Neural cell (in vitro differentiated cells): ENCODE results near the gene IL3. TPM values are rescaled to one million over a fixed set of nuclear protein-coding genes. Genes with fewer than 3 reads are reported as not detected.

Experiments
- H2AFZ ChIP-seq: fragments of 200-600, 300-800 bp; sonication (generic), shearing (Covaris generic); 2 replicates; pipeline ENCODE4 v1.6.0; 2014; ENCODE audit warnings: low read depth, mild to moderate bottlenecking, antibody characterized with exemption, low read length, moderate library complexity
- H3F3A ChIP-seq: fragments of 200-600 bp; shearing (Covaris generic); 2 replicates; pipeline ENCODE4 v1.6.1; 2016; ENCODE audit warnings: mild to moderate bottlenecking, moderate library complexity, mixed read lengths, antibody characterized with exemption, low read length; ENCODE audit not compliant: insufficient read depth, poor library complexity, severe bottlenecking
- H3K27ac ChIP-seq: fragments of 200-600, 300-800 bp; sonication (generic), shearing (Covaris generic); 2 replicates; pipeline ENCODE4 v1.5.1; 2014; ENCODE audit warnings: mild to moderate bottlenecking, low read length, moderate library complexity
- H3K27me3 ChIP-seq: fragments of 300-800, 200-600 bp; sonication (generic), shearing (Covaris generic); 2 replicates; pipeline ENCODE4 v1.6.0; 2014; ENCODE audit warnings: mild to moderate bottlenecking, low read depth, low read length, moderate library complexity; ENCODE audit not compliant: insufficient read depth
- H3K36me3 ChIP-seq: fragments of 300-800, 200-600 bp; sonication (generic), shearing (Covaris generic); 2 replicates; pipeline ENCODE4 v1.5.1; 2014; ENCODE audit warnings: mild to moderate bottlenecking, antibody characterized with exemption, low read length, moderate library complexity; ENCODE audit not compliant: insufficient read depth
- H3K4me2 ChIP-seq: fragments of 300-800, 200-600 bp; sonication (generic), shearing (Covaris generic); 2 replicates; pipeline ENCODE4 v1.6.0; 2014; ENCODE audit warnings: mild to moderate bottlenecking, low read length
- H3K4me3 ChIP-seq: fragments of 300-800, 200-600 bp; sonication (generic), shearing (Covaris generic); 2 replicates; pipeline ENCODE4 v1.5.1; 2014; ENCODE audit warnings: mild to moderate bottlenecking, low read length, moderate library complexity
- H3K79me2 ChIP-seq: fragments of 200-600 bp; shearing (Covaris generic); replicated peaks from 2 replicates; pipeline ENCODE4 v1.6.0; 2014; ENCODE audit warnings: mild to moderate bottlenecking, low read length, moderate library complexity; ENCODE audit not compliant: insufficient read depth
- H3K9ac ChIP-seq: fragments of 300-800, 200-600 bp; sonication (generic), shearing (Covaris generic); 2 replicates; pipeline ENCODE4 v1.6.1; 2016; ENCODE audit warnings: mild to moderate bottlenecking, low read length, mixed read lengths
- H3K9me2 ChIP-seq: fragments of 200-600 bp; shearing (Covaris generic); 2 replicates; pipeline ENCODE4 v1.6.1; 2016; ENCODE audit warnings: mild to moderate bottlenecking, low read length, mixed read lengths; ENCODE audit not compliant: insufficient read depth
- H3K9me3 ChIP-seq: fragments of 200-600, 300-800 bp; sonication (generic), shearing (Covaris generic); 2 replicates; pipeline ENCODE4 v1.6.1; 2016; ENCODE audit warnings: mild to moderate bottlenecking, mixed run types, low read length, moderate library complexity, mixed read lengths
- H4K20me1 ChIP-seq: fragments of 200-600 bp; shearing (Covaris generic); 2 replicates; pipeline ENCODE4 v1.6.1; 2016; ENCODE audit warnings: mild to moderate bottlenecking, mixed run types; ENCODE audit not compliant: insufficient read depth
- CTCF ChIP-seq: fragments of 450-650 bp; IDR thresholded peaks from 2 replicates; pipeline ENCODE4 v1.5.1; 2014; ENCODE audit warnings: antibody characterized with exemption, mild to moderate bottlenecking, moderate library complexity; ENCODE audit not compliant: poor library complexity, severe bottlenecking
- EP300 ChIP-seq: fragments of 450-650 bp; conservative IDR thresholded peaks from 2 replicates; pipeline ENCODE4 v1.6.1; 2014; ENCODE audit warnings: antibody characterized with exemption, mild to moderate bottlenecking, moderate library complexity; ENCODE audit not compliant: poor library complexity, severe bottlenecking
- EZH2 ChIP-seq: fragments of 200-600, 300-800 bp; shearing (Covaris generic), sonication (generic); IDR thresholded peaks from 2 replicates; pipeline ENCODE4 v1.6.1; 2014; ENCODE audit warnings: antibody characterized with exemption, low read length, borderline replicate concordance, mild to moderate bottlenecking; ENCODE audit not compliant: insufficient read depth, poor library complexity, severe bottlenecking
- MXI1 ChIP-seq: fragments of 450-650 bp; conservative IDR thresholded peaks from 2 replicates; pipeline ENCODE4 v1.6.1; 2014; ENCODE audit warnings: antibody characterized with exemption, mild to moderate bottlenecking; ENCODE audit not compliant: poor library complexity, severe bottlenecking
- POLR2AphosphoS5 ChIP-seq: IDR thresholded peaks from 2 replicates; pipeline ENCODE4 v1.6.1; 2012
- RAD21 ChIP-seq: fragments of 450-650 bp; conservative IDR thresholded peaks from 2 replicates; pipeline ENCODE4 v1.6.1; 2014; ENCODE audit warnings: antibody characterized with exemption, mild to moderate bottlenecking, moderate library complexity
- REST ChIP-seq: IDR thresholded peaks from 2 replicates; pipeline ENCODE4 v1.6.1; 2012; ENCODE audit warnings: borderline replicate concordance
- SMC3 ChIP-seq: fragments of 450-650 bp; conservative IDR thresholded peaks from 2 replicates; pipeline ENCODE4 v1.6.1; 2014; ENCODE audit warnings: antibody characterized with exemption, mild to moderate bottlenecking, moderate library complexity; ENCODE audit not compliant: poor library complexity
- TAF1 ChIP-seq: IDR thresholded peaks from 2 replicates; pipeline ENCODE4 v1.6.1; 2012; ENCODE audit warnings: low read depth
- polyA plus RNA-seq: library from polyadenylated mRNA; depleted of rRNA; stranded (reverse); fragments of >200 nt; gene quantifications from 2 replicates; pipeline ENCODE4 v1.2.3, GENCODE V29; 2014

The IL3 gene
- polyA plus RNA-seq, 1 donor from 2014 or later, result not detected

- no peaks in the 10 kb centered on the region for H3K36me3 ChIP-seq
- no peak overlapping the region for H3K4me3 ChIP-seq
- no peak overlapping the region for H2AFZ ChIP-seq
Observed at GRCh38 chr5:132059043-132059695, 1.3 kb upstream of the IL3 start.

More at GRCh38 chr5:132059043-132059695, 1.3 kb upstream of the IL3 start:
- no peaks in the 10 kb centered on the region for H4K20me1 ChIP-seq
- no peaks in the 10 kb centered on the region for H3K27me3 ChIP-seq
- no peak for TF ChIP-seq REST
- TF ChIP-seq CTCF, result no peak
- no peak for TF ChIP-seq EP300
- no peak for TF ChIP-seq TAF1
- TF ChIP-seq POLR2AphosphoS5, result no peak
- no peak for TF ChIP-seq RAD21
- TF ChIP-seq EZH2, result no peak
- no peak for TF ChIP-seq MXI1
- TF ChIP-seq SMC3, result no peak
- H3K9ac ChIP-seq, result no peak overlapping the region
- H3K79me2 ChIP-seq, result no peaks in the 10 kb centered on the region
- H3F3A ChIP-seq, result no peaks in the 10 kb centered on the region
- H3K9me2 ChIP-seq, result no peaks in the 10 kb centered on the region
- H3K4me2 ChIP-seq, result no peak overlapping the region
- H3K27ac ChIP-seq, result no peak overlapping the region
- H3K9me3 ChIP-seq, result no peaks in the 10 kb centered on the region
